Erythroblast (primary cell): ENCODE results near the gene TXNDC16.

ENCODE experiments used
- GATA1 ChIP-seq: IDR thresholded peaks from 2 replicates; pipeline ENCODE4 v1.6.1; 2011; ENCODE audit warnings: low read depth, mild to moderate bottlenecking, control low read depth, low read length, moderate library complexity
- POLR2A ChIP-seq: IDR thresholded peaks from 2 replicates; pipeline ENCODE4 v1.6.1; 2011; ENCODE audit warnings: mild to moderate bottlenecking, low read length

GRCh38 chr14:52596861-52597260 is 44.6 kb upstream of the TXNDC16 start:
- TF ChIP-seq POLR2A (no peak), GATA1 (no peak)
